ENCODE measurements around the gene USP20. TPM values are rescaled to one million over a fixed set of nuclear protein-coding genes. Genes with fewer than 3 reads are reported as not detected.
A peak's percentile ranks its signal among the peaks of the same experiment; 100 is the strongest.

The USP20 gene
- total RNA-seq, 2 experiments from 2014 or later = 14.4 to 24.1 TPM

- Histone ChIP-seq H4K20me1 (ENCODE audit: insufficient read depth, low read length) (no peaks in the 10 kb centered on the region; the same call in 1 of the 2 replicates), H3K27ac (ENCODE audit: low read depth, low read length, poor library complexity, severe bottlenecking) (no peak overlapping the region), H3K9me3 (ENCODE audit: low read length) (no peaks in the 10 kb centered on the region), H3K4me3 (ENCODE audit: low read depth, low read length, poor library complexity, severe bottlenecking) (no peak overlapping the region), H3K36me3 (ENCODE audit: insufficient read depth, low read length) (peaks cover 91% of the 10 kb centered on the region), H3K9me2 (ENCODE audit: insufficient read depth, low read length) (no peaks in the 10 kb centered on the region), H3K4me1 (ENCODE audit: insufficient read depth, low read length, poor library complexity, severe bottlenecking) (no peaks in the 10 kb centered on the region), H3K4me2 (ENCODE audit: low read length) (no peak overlapping the region), H3K79me2 (ENCODE audit: insufficient read depth, low read depth, low read length) (no peaks in the 10 kb centered on the region), H2AFZ (ENCODE audit: low read length) (no peak overlapping the region)
- TF ChIP-seq EZH2phosphoT487 (IDR thresholded peaks at IDR 0.05; ENCODE audit: borderline replicate concordance, low read depth, low read length) = no peak
- no peak for TF ChIP-seq CTCF (conservative IDR thresholded peaks at IDR 0.05; ENCODE audit: low read length)
- ChIA-PET CTCF (ENCODE audit: unreplicated experiment) (no interaction called here), POLR2A (no interaction called here)
- intact Hi-C loops (cut with micrococcal nuclease; ENCODE audit: unreplicated experiment) = no loop called here
- DNase-seq (ENCODE audit: low spot score) = no peak
- BruUV-seq (replicated peaks) = TSS peak; percentile 4
Measured at GRCh38 chr9:129919841-129920240, 84.6 kb downstream of the USP20 start.

- Histone ChIP-seq H3K4me2 (ENCODE audit: low read length) (no peak overlapping the region), H3K79me2 (ENCODE audit: insufficient read depth, low read depth, low read length) (no peaks in the 10 kb centered on the region), H3K27ac (ENCODE audit: low read depth, low read length, poor library complexity, severe bottlenecking) (no peak overlapping the region), H2AFZ (ENCODE audit: low read length) (no peak overlapping the region), H3K4me3 (ENCODE audit: low read depth, low read length, poor library complexity, severe bottlenecking) (no peak overlapping the region), H4K20me1 (ENCODE audit: insufficient read depth, low read length) (no peaks in the 10 kb centered on the region), H3K36me3 (ENCODE audit: insufficient read depth, low read length) (peaks cover 92% of the 10 kb centered on the region), H3K9me3 (ENCODE audit: low read length) (no peaks in the 10 kb centered on the region), H3K4me1 (ENCODE audit: insufficient read depth, low read length, poor library complexity, severe bottlenecking) (no peaks in the 10 kb centered on the region), H3K9me2 (ENCODE audit: insufficient read depth, low read length) (no peaks in the 10 kb centered on the region)
- ChIA-PET CTCF (ENCODE audit: unreplicated experiment) (no interaction called here), POLR2A (no interaction called here)
- TSS peak; percentile 13 for BruUV-seq (replicated peaks)
- DNase-seq (ENCODE audit: low spot score) = no peak
- TF ChIP-seq CTCF (conservative IDR thresholded peaks at IDR 0.05; ENCODE audit: low read length) = no peak
- no peak for TF ChIP-seq EZH2phosphoT487 (IDR thresholded peaks at IDR 0.05; ENCODE audit: borderline replicate concordance, low read depth, low read length)
- intact Hi-C loops (cut with micrococcal nuclease; ENCODE audit: unreplicated experiment) = no loop called here
Measured at GRCh38 chr9:129921905-129922304, 86.6 kb downstream of the USP20 start.

GRCh38 chr9:129923589-129923988, 88.3 kb downstream of the USP20 start:
- Histone ChIP-seq H3K79me2 (ENCODE audit: insufficient read depth, low read depth, low read length) (no peaks in the 10 kb centered on the region), H3K36me3 (ENCODE audit: insufficient read depth, low read length) (peaks cover 91% of the 10 kb centered on the region), H3K4me3 (ENCODE audit: low read depth, low read length, poor library complexity, severe bottlenecking) (no peak overlapping the region), H3K9me3 (ENCODE audit: low read length) (no peaks in the 10 kb centered on the region), H3K4me2 (ENCODE audit: low read length) (no peak overlapping the region), H4K20me1 (ENCODE audit: insufficient read depth, low read length) (no peaks in the 10 kb centered on the region), H2AFZ (ENCODE audit: low read length) (no peak overlapping the region), H3K4me1 (ENCODE audit: insufficient read depth, low read length, poor library complexity, severe bottlenecking) (no peaks in the 10 kb centered on the region), H3K27ac (ENCODE audit: low read depth, low read length, poor library complexity, severe bottlenecking) (no peak overlapping the region), H3K9me2 (ENCODE audit: insufficient read depth, low read length) (no peaks in the 10 kb centered on the region)
- ChIA-PET CTCF (ENCODE audit: unreplicated experiment) (no interaction called here), POLR2A (interaction anchor here (0.5 to 1.3 kb wide), 5 partner anchors 10 to 91 kb away, joined by 3 to 5 read pairs (median 3); no protein-coding TSS in a partner anchor)
- BruUV-seq (replicated peaks) = no TSS peak
- TF ChIP-seq EZH2phosphoT487 (IDR thresholded peaks at IDR 0.05; ENCODE audit: borderline replicate concordance, low read depth, low read length) (no peak), CTCF (conservative IDR thresholded peaks at IDR 0.05; ENCODE audit: low read length) (no peak)
- DNase-seq (ENCODE audit: low spot score) = no peak
- intact Hi-C loops (cut with micrococcal nuclease; ENCODE audit: unreplicated experiment) = no loop called here

All from OCI-LY7 (cell line).